Transverse colon (tissue), 4 donors: ENCODE results near the gene TSHB. TPM values are rescaled to one million over a fixed set of nuclear protein-coding genes. Genes with fewer than 3 reads are reported as not detected.

Source experiments
- DNase-seq: peaks from one replicate; pipeline ENCODE4 v3.0.0-alpha.2; 2019
- H3K27ac ChIP-seq, 4 donors: fragments of 200-600 bp; sonication (generic); 2 replicates each; pipeline ENCODE4 v1.5.1; 2016 to 2018; ENCODE audit warnings: inconsistent platforms in 4 of 4
- H3K27me3 ChIP-seq: fragments of 200-600 bp; sonication (generic); 2 replicates; pipeline ENCODE4 v1.5.1; 2017; ENCODE audit warnings: inconsistent platforms
- H3K36me3 ChIP-seq, 4 donors: fragments of 200-600 bp; sonication (generic); 2 replicates each; pipeline ENCODE4 v1.5.1; 2017 to 2019; ENCODE audit warnings: inconsistent platforms in 4 of 4
- H3K4me1 ChIP-seq, 4 donors: fragments of 200-600 bp; sonication (generic); 2 replicates each; pipeline ENCODE4 v1.5.1; 2017 to 2020; ENCODE audit warnings: inconsistent platforms in 4 of 4
- H3K4me3 ChIP-seq, 4 donors: fragments of 200-600 bp; sonication (generic); 1 replicate in 1 of 4; 2 replicates in 3 of 4; pipeline versions ENCODE4 v1.5.1 to v1.6.1; 2017 to 2019; ENCODE audit warnings: inconsistent platforms in 4 of 4
- H3K9me3 ChIP-seq, 2 donors: fragments of 200-600 bp; sonication (generic); 2 replicates each; pipeline ENCODE4 v1.5.1; 2017 to 2019; ENCODE audit warnings: inconsistent platforms in 2 of 2
- CTCF ChIP-seq, 5 experiments: fragments of 200-600 bp in 3 of 5; fragments of 450-650 bp in 2 of 5; sonication (generic) in 3 of 5; IDR thresholded peaks; 1 replicate in 2 of 5; 2 replicates in 3 of 5; pipeline ENCODE4 v1.5.1; 2016 to 2017; ENCODE audit warnings: antibody characterized with exemption in 5 of 5, inconsistent platforms in 3 of 5, mild to moderate bottlenecking in 2 of 5, moderate library complexity in 1 of 5
- EP300 ChIP-seq: sonication (generic); formaldehyde crosslinking; IDR thresholded peaks from one replicate; pipeline ENCODE4 v1.6.1; 2017; ENCODE audit warnings: antibody characterized with exemption, low read depth
- POLR2A ChIP-seq: fragments of 450-650 bp; IDR thresholded peaks from one replicate; pipeline ENCODE4 v1.6.1; 2016; ENCODE audit warnings: antibody characterized with exemption, mild to moderate bottlenecking, moderate library complexity
- POLR2AphosphoS5 ChIP-seq, 3 donors: sonication (generic); formaldehyde crosslinking; IDR thresholded peaks; one replicate each; pipeline ENCODE4 v1.6.1; 2016; ENCODE audit warnings: antibody characterized with exemption in 3 of 3
- WGBS, 2 donors: methylation state at CpG; one replicate each; pipeline ENCODE4 v1.1.5; 2018; ENCODE audit warnings: low coverage in 1 of 2; 5-methylcytosine and 5-hydroxymethylcytosine counted together
- in situ Hi-C, 4 donors: fragments of 200-750 bp; cut with MboI; loops; one replicate each; pipeline versions ENCODE4 v1.15.0 to v1.15.1; 2017; ENCODE audit warnings: low sequenced_read_pairs in 3 of 4, low pct_ligation_motif_present in 1 of 4, low pct_unique_long_range_greater_than_20kb in 1 of 4
- intact Hi-C: fragments of 100-400 bp; cut with DNase I; formaldehyde crosslinking; loops from one replicate; pipeline ENCODE4 v1.15.1; 2023; ENCODE audit warnings: low total_unique reads
- total RNA-seq, 4 donors: library from RNA; depleted of rRNA; stranded (reverse); fragments of >200 nt; gene quantifications; one replicate each; pipeline ENCODE4 v1.1.0, GENCODE V29; 2016

TSHB gene
- total RNA-seq, result not detected

GRCh38 chr1:115029526-115029925 lies at the start of gene TSHB:
Gene TSHB, plus strand, starts transcription at chr1:115029826. Its CDS starts 3,537 bp downstream, at chr1:115033363.
- intact Hi-C loops (no loop called here), in situ Hi-C loops (no loop called here)
- Histone ChIP-seq H3K4me1 (no peaks in the 10 kb centered on the region), H3K27ac (no peak within 1 kb of the TSS), H3K4me3 (no peak within 1 kb of the TSS), H3K27me3 (no peaks in the 10 kb centered on the region), H3K9me3 (no peaks in the 10 kb centered on the region), H3K36me3 (no peaks in the 10 kb centered on the region)
- TF ChIP-seq POLR2AphosphoS5 (IDR thresholded peaks at IDR 0.05) (no peak), EP300 (no peak)
- DNase-seq, result no peak

- H3K27ac ChIP-seq, result no peak overlapping the region
- intact Hi-C loops, result no loop called here
- H3K9me3 ChIP-seq, result peaks cover 5 to 10% of the 10 kb centered on the region in 2 donors
- no peaks in the 10 kb centered on the region for H3K36me3 ChIP-seq
- peaks cover 3% of the 10 kb centered on the region for H3K27me3 ChIP-seq
- H3K4me1 ChIP-seq, result no peaks in the 10 kb centered on the region
- no peak for DNase-seq
- H3K4me3 ChIP-seq, result no peak overlapping the region
- TF ChIP-seq CTCF (IDR thresholded peaks at IDR 0.05) (no peak), EP300 (no peak), POLR2A (no peak), POLR2AphosphoS5 (IDR thresholded peaks at IDR 0.05) (no peak)
- in situ Hi-C loops, result loop anchor here in 3 of 4 donors (5.0 to 25.0 kb wide), 3 partner anchors 130 to 605 kb away; no protein-coding TSS in a partner anchor
- whole genome bisulfite sequencing, 2 donors, result 67 to 97% methylated on average over 1 of the region's 1 CpG
Observed at GRCh38 chr1:114982251-114982650, 47.4 kb upstream of the TSHB start.

DNA sequence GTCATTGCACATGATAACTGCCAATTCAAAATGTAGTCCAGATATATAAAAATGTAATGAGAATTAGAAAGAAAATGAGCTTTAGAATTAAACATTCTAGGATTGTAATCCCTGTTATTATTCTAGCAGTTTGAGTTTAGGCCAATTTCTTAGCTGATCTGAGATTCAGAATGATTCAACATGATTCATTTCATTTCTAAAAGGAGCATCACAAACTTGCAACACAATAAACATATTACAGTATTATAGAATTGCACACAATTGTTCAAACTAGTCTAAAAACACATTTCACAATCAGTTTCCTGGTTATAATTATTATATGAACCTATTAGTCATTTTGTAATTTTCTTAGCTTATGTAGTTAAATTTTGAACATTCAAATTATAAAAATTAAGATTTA lies 43.3 kb upstream of the TSHB start:
- Histone ChIP-seq H3K4me1 (no peaks in the 10 kb centered on the region), H3K27ac (no peak overlapping the region), H3K27me3 (no peaks in the 10 kb centered on the region), H3K9me3 (peaks cover 12 to 21% of the 10 kb centered on the region in 2 donors), H3K36me3 (no peaks in the 10 kb centered on the region), H3K4me3 (no peak overlapping the region)
- intact Hi-C loops (no loop called here), in situ Hi-C loops (loop anchor here in 2 of 4 donors (25.0 kb wide), 1 partner anchor 601 kb away; no protein-coding TSS in a partner anchor)
- TF ChIP-seq POLR2A, result no peak
- no peak for TF ChIP-seq EP300
- TF ChIP-seq POLR2AphosphoS5 (IDR thresholded peaks at IDR 0.05), result no peak
- TF ChIP-seq CTCF (IDR thresholded peaks at IDR 0.05), result no peak
- no peak for DNase-seq

DNA sequence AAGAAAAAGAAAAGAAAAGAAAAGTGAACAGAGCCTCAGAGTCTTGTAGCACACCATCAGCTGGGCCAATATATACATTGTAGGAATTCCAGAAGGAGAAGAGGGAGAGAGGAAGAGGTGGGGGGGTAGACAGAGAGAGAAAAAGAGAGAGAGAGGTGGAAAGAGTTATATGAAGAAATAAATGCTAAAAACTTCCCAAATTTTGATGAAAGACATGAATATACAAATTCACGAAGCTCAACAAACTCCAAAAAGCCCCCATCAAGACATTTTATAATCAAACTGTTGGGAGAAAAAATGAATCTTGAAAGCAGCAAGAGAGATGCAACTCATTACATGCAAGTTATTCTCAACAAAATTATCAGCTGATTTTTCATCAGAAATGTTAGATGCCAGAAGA lies 41.5 kb upstream of the TSHB start:
- Histone ChIP-seq H3K27ac (no peak overlapping the region), H3K4me1 (no peaks in the 10 kb centered on the region), H3K36me3 (no peaks in the 10 kb centered on the region), H3K9me3 (peaks cover 6 to 11% of the 10 kb centered on the region in 2 donors), H3K4me3 (no peak overlapping the region), H3K27me3 (no peaks in the 10 kb centered on the region)
- in situ Hi-C loops, result loop anchor here in 2 of 4 donors (25.0 kb wide), 1 partner anchor 599 kb away; no protein-coding TSS in a partner anchor
- intact Hi-C loops, result no loop called here
- no peak for DNase-seq
- 89% methylated on average over 1 of the region's 1 CpG for WGBS, 2 donors
- no peak for TF ChIP-seq POLR2A
- no peak for TF ChIP-seq CTCF (IDR thresholded peaks at IDR 0.05)
- no peak for TF ChIP-seq EP300
- TF ChIP-seq POLR2AphosphoS5 (IDR thresholded peaks at IDR 0.05), result no peak
